ENCODE results near the gene LNX1. TPM values are rescaled to one million over a fixed set of nuclear protein-coding genes. Genes with fewer than 3 reads are reported as not detected.

Gene LNX1
- total and polyA plus RNA-seq, 2 of the 8 experiments (the other 6 are each of a cell fraction or from before 2014, with no cell fraction given), result 2.7 to 3.8 TPM

- Histone ChIP-seq H4K5ac (ENCODE audit: insufficient read length, low read depth, low read length) (no peak overlapping the region), H3K27ac (ENCODE audit: low read depth, low read length) (no peak overlapping the region), H3K36me3 (ENCODE audit: control insufficient read depth in 2 of 4, insufficient read depth in 4 of 4, low read length in 3 of 4) (no peaks in the 10 kb centered on the region), H3K79me1 (ENCODE audit: low read depth, low read length) (no peaks in the 10 kb centered on the region), H4K91ac (replicated peaks; ENCODE audit: insufficient read length, low read length) (no peak overlapping the region), H2BK20ac (ENCODE audit: low read length) (no peak overlapping the region), H3K9ac (replicated peaks in 1 of 4; ENCODE audit: extremely low read depth in 1 of 4, low read depth in 3 of 4, low read length in 3 of 4) (no peak overlapping the region), H4K8ac (ENCODE audit: extremely low read depth, insufficient read depth, low read length) (no peak overlapping the region), H3K79me2 (ENCODE audit: control insufficient read depth in 1 of 2, insufficient read depth in 2 of 2, low read length in 2 of 2) (no peaks in the 10 kb centered on the region), H2BK120ac (replicated peaks; ENCODE audit: low read depth, low read length) (no peak overlapping the region), H3K4me1 (replicated peaks in 1 of 4; ENCODE audit: control insufficient read depth in 3 of 4, insufficient read depth in 4 of 4, low read length in 3 of 4) (peaks cover 0 to 3% (median 0%) of the 10 kb centered on the region in 4 experiments; a peak in 2 of 7 replicates), H2BK5ac (ENCODE audit: low read depth, low read length) (no peak overlapping the region), H3K23ac (ENCODE audit: insufficient read length) (no peak overlapping the region), H3K27me3 (replicated peaks in 1 of 4; ENCODE audit: control insufficient read depth in 3 of 4, extremely low read depth in 1 of 4, insufficient read depth in 3 of 4, low read length in 3 of 4) (no peaks in the 10 kb centered on the region), H3K23me2 (ENCODE audit: low read depth, low read length) (no peaks in the 10 kb centered on the region), H3K4me3 (ENCODE audit: extremely low read depth in 1 of 4, insufficient read depth in 2 of 4, low read depth in 3 of 4, low read length in 4 of 4) (no peak overlapping the region), H3K9me3 (ENCODE audit: insufficient read depth in 2 of 2, low read depth in 1 of 2, low read length in 1 of 2) (no peaks in the 10 kb centered on the region), H2BK15ac (ENCODE audit: low read length) (no peak overlapping the region), H3K4me2 (ENCODE audit: insufficient read depth in 1 of 2, low read depth in 2 of 2, low read length in 2 of 2) (no peak overlapping the region), H3K4ac (replicated peaks; ENCODE audit: insufficient read length, low read depth, low read length) (no peak overlapping the region), H2AK5ac (ENCODE audit: low read depth, low read length) (no peak overlapping the region), H2AFZ (ENCODE audit: low read length) (no peak overlapping the region), H3K56ac (replicated peaks; ENCODE audit: insufficient read length, low read depth, low read length) (no peak overlapping the region), H2BK12ac (ENCODE audit: low read depth, low read length) (no peak overlapping the region), H3K18ac (ENCODE audit: extremely low read depth, low read length) (no peak overlapping the region), H4K20me1 (replicated peaks in 1 of 2; ENCODE audit: control insufficient read depth in 1 of 2, insufficient read depth in 2 of 2, low read length in 2 of 2) (no peaks in the 10 kb centered on the region), H3K14ac (ENCODE audit: insufficient read length) (no peak overlapping the region)
- FAIRE-seq (no peak), DNase-seq (ENCODE audit: low read depth in 1 of 2, low spot score in 2 of 2) (no peak)
- 94% methylated on average over 1 of the region's 1 CpG; no CpG with 5 or more reads in 1 of the 2 experiments for WGBS, 2 experiments (ENCODE audit: extremely low coverage in 1 of 2, insufficient coverage in 1 of 2, insufficient read length in 1 of 2, insufficient replicate concordance in 2 of 2, low coverage in 1 of 2, low lambda C conversion rate in 2 of 2, missing lambda C conversion rate in 1 of 2)
- no peak for TF ChIP-seq BACH1 (IDR thresholded peaks at IDR 0.05; ENCODE audit: low read length)
- no peak for TF ChIP-seq EGR1 (IDR thresholded peaks at IDR 0.05; ENCODE audit: borderline replicate concordance, low read depth, low read length)
- TF ChIP-seq TAF7 (optimal IDR thresholded peaks at IDR 0.05; ENCODE audit: borderline replicate concordance, low read depth, low read length), result no peak
- no peak for TF ChIP-seq NANOG (IDR thresholded peaks at IDR 0.05; ENCODE audit: insufficient read depth, low read depth, low read length, poor library complexity, severe bottlenecking)
- TF ChIP-seq SUZ12 (IDR thresholded peaks at IDR 0.05; ENCODE audit: low read length), result no peak
- no peak for TF ChIP-seq EP300 (IDR thresholded peaks at IDR 0.05; ENCODE audit: borderline replicate concordance in 1 of 2, low read depth in 2 of 2, low read length in 2 of 2)
- TF ChIP-seq TEAD4 (IDR thresholded peaks at IDR 0.05; ENCODE audit: low read depth, low read length), result no peak
- TF ChIP-seq ATF3 (IDR thresholded peaks at IDR 0.05; ENCODE audit: insufficient read depth, low read depth, low read length), result no peak
- TF ChIP-seq HDAC6 (IDR thresholded peaks at IDR 0.05; ENCODE audit: low read depth, low read length), result no peak
- no peak for TF ChIP-seq TAF1 (IDR thresholded peaks at IDR 0.05; ENCODE audit: low read depth, low read length)
- CTCF ChIA-PET (ENCODE audit: partially characterized antibody), result interaction anchor here (0.7 to 1.0 kb wide), 5 partner anchors 17 to 375 kb away, joined by 3 to 4 read pairs (median 3); partner anchors contain the start of gene LNX1
- POLR2A ChIA-PET (ENCODE audit: partially characterized antibody), result interaction anchor here (0.6 to 0.7 kb wide), 2 partner anchors 197 to 375 kb away, joined by 3 to 4 read pairs; partner anchors contain the start of gene FIP1L1
Observed at GRCh38 chr4:53574528-53574927, 16.8 kb downstream of the LNX1 start.

Data from H1 (cell line).